SK-N-SH (cell line): ENCODE results near the gene FEM1B. TPM values are rescaled to one million over a fixed set of nuclear protein-coding genes. Genes with fewer than 3 reads are reported as not detected.

Source experiments
- CTCF ChIA-PET: fragments of 300-600, 350-600 bp; formaldehyde crosslinking; extraction: SDS; loops from one replicate; lab custom pipeline; 2021; lab: Yijun Ruan, JAX
- POLR2A ChIA-PET: fragments of 350-600 bp; sonication (Branson Sonifier 250); formaldehyde crosslinking; extraction: SDS; loops from one replicate; lab custom pipeline; 2020; ENCODE audit warnings: antibody characterized with exemption, inconsistent platforms; lab: Yijun Ruan, JAX
- DNase-seq: peaks from one replicate; pipeline ENCODE4 v3.0.0; 2012
- H2AFZ ChIP-seq: fragments of 200-600 bp; sonication (generic); 2 replicates; pipeline ENCODE4 v1.8.1; 2016; ENCODE audit warnings: antibody characterized with exemption, mild to moderate bottlenecking, low read depth
- H3F3A ChIP-seq: fragments of 200-600 bp; sonication (generic); replicated peaks from 2 replicates; pipeline ENCODE3; 2016; ENCODE audit warnings: antibody characterized with exemption, mild to moderate bottlenecking; ENCODE audit not compliant: insufficient read depth
- H3K27ac ChIP-seq, 2 experiments: fragments of 200-500 bp in 1 of 2; fragments of 200-600 bp in 1 of 2; sonication (Bioruptor generic) in 1 of 2; sonication (generic), shearing (Covaris generic) in 1 of 2; 2 replicates each; pipeline versions ENCODE4 v1.5.1 to v1.6.1; 2014 to 2016; ENCODE audit warnings: low read depth in 2 of 2, inconsistent platforms in 1 of 2, low read length in 1 of 2, mild to moderate bottlenecking in 1 of 2, mixed read lengths in 1 of 2
- H3K27me3 ChIP-seq: fragments of 200-600 bp; sonication (generic), shearing (Covaris generic); 2 replicates; pipeline ENCODE4 v1.6.1; 2016; ENCODE audit warnings: mixed run types; ENCODE audit not compliant: insufficient read depth
- H3K36me3 ChIP-seq, 2 experiments: fragments of 200-500 bp in 1 of 2; fragments of 200-600 bp in 1 of 2; sonication (Bioruptor generic) in 1 of 2; sonication (generic) in 1 of 2; replicated peaks in 1 of 2; 2 replicates each; pipeline versions ENCODE3 to v1.5.1; 2014 to 2016; ENCODE audit warnings: low read length in 1 of 2, mild to moderate bottlenecking in 1 of 2; ENCODE audit not compliant: insufficient read depth in 2 of 2, control insufficient read depth in 1 of 2
- H3K4me1 ChIP-seq, 2 experiments: fragments of 200-500 bp in 1 of 2; fragments of 200-600 bp in 1 of 2; sonication (Bioruptor generic) in 1 of 2; sonication (generic), shearing (Covaris generic) in 1 of 2; 2 replicates each; pipeline versions ENCODE4 v1.5.1 to v1.6.1; 2014 to 2016; ENCODE audit warnings: low read depth in 1 of 2, low read length in 1 of 2, mixed run types in 1 of 2; ENCODE audit not compliant: insufficient read depth in 2 of 2, control insufficient read depth in 1 of 2
- H3K4me2 ChIP-seq: fragments of 200-600 bp; sonication (generic), shearing (Covaris generic); 2 replicates; pipeline ENCODE4 v1.6.1; 2017; ENCODE audit warnings: mixed run types
- H3K4me3 ChIP-seq, 2 experiments: fragments of 200-500 bp in 1 of 2; fragments of 200-600 bp in 1 of 2; sonication (Bioruptor generic) in 1 of 2; sonication (generic), shearing (Covaris generic) in 1 of 2; 2 replicates each; pipeline versions ENCODE4 v1.5.1 to v1.8.1; 2014 to 2016; ENCODE audit warnings: low read depth in 2 of 2, inconsistent platforms in 1 of 2, low read length in 1 of 2, mild to moderate bottlenecking in 1 of 2, mixed read lengths in 1 of 2, moderate library complexity in 1 of 2
- H3K79me2 ChIP-seq: fragments of 200-600 bp; sonication (generic); 2 replicates; pipeline ENCODE4 v1.8.1; 2017; ENCODE audit warnings: mild to moderate bottlenecking; ENCODE audit not compliant: insufficient read depth
- H3K9ac ChIP-seq: fragments of 200-600 bp; sonication (generic); 2 replicates; pipeline ENCODE4 v1.6.1; 2017; ENCODE audit warnings: mixed run types
- H3K9me2 ChIP-seq: fragments of 200-600 bp; sonication (generic); 2 replicates; pipeline ENCODE4 v1.6.1; 2017; ENCODE audit warnings: mixed run types
- H3K9me3 ChIP-seq: fragments of 200-600 bp; sonication (generic); 2 replicates; pipeline ENCODE4 v1.6.1; 2017; ENCODE audit warnings: mixed run types, mild to moderate bottlenecking, moderate library complexity
- H4K20me1 ChIP-seq: fragments of 200-600 bp; sonication (generic); 2 replicates; pipeline ENCODE4 v1.6.1; 2017; ENCODE audit warnings: mild to moderate bottlenecking, mixed run types; ENCODE audit not compliant: insufficient read depth
- CTCF ChIP-seq: fragments of 200-600 bp; sonication (generic); IDR thresholded peaks from 2 replicates; pipeline ENCODE4 v1.6.1; 2017; ENCODE audit warnings: antibody characterized with exemption, mild to moderate bottlenecking, moderate library complexity
- ELF1 ChIP-seq: IDR thresholded peaks from 2 replicates; pipeline ENCODE4 v1.4.0; 2012
- EP300 ChIP-seq, 2 experiments: IDR thresholded peaks; 2 replicates each; pipeline versions ENCODE4 v1.4.0 to v1.6.1; 2012; ENCODE audit warnings: borderline replicate concordance in 1 of 2, low read depth in 1 of 2, low read length in 1 of 2
- EZH2phosphoT487 ChIP-seq: fragments of 200-600 bp; sonication (generic); IDR thresholded peaks from 2 replicates; pipeline ENCODE4 v1.6.1; 2017; ENCODE audit warnings: low read depth, mixed run types, mild to moderate bottlenecking, antibody characterized with exemption, moderate library complexity, borderline replicate concordance
- FOXJ3 ChIP-seq: sonication (generic); formaldehyde crosslinking; IDR thresholded peaks from 2 replicates; pipeline ENCODE4 v1.5.1; 2020; ENCODE audit warnings: mild to moderate bottlenecking, missing genetic modification reagents
- GABPA ChIP-seq: IDR thresholded peaks from 2 replicates; pipeline ENCODE4 v1.4.0; 2012; ENCODE audit warnings: low read depth, mild to moderate bottlenecking
- NRF1 ChIP-seq: IDR thresholded peaks from 2 replicates; pipeline ENCODE4 v1.6.1; 2012; ENCODE audit warnings: low read depth, mild to moderate bottlenecking, low read length
- RAD21 ChIP-seq: IDR thresholded peaks from 2 replicates; pipeline ENCODE4 v1.6.1; 2012; ENCODE audit warnings: mild to moderate bottlenecking, low read length
- RXRA ChIP-seq: IDR thresholded peaks from 2 replicates; pipeline ENCODE4 v1.4.0; 2012; ENCODE audit warnings: low read depth, mild to moderate bottlenecking, borderline replicate concordance
- SMC3 ChIP-seq: IDR thresholded peaks from 2 replicates; pipeline ENCODE4 v1.6.1; 2012; ENCODE audit warnings: low read depth, low read length, improper control_type of control experiment
- TCF12 ChIP-seq: IDR thresholded peaks from 2 replicates; pipeline ENCODE4 v1.4.0; 2012
- USF2 ChIP-seq: fragments of 150-350 bp; IDR thresholded peaks from 2 replicates; pipeline ENCODE4 v1.6.1; 2017; ENCODE audit warnings: antibody characterized with exemption, low read length, low read depth, borderline replicate concordance
- WGBS: methylation state at CpG from one replicate; pipeline ENCODE4 v1.1.6; 2017; ENCODE audit warnings: low lambda C conversion rate; 5-methylcytosine and 5-hydroxymethylcytosine counted together
- polyA plus RNA-seq, 3 experiments: library from polyadenylated mRNA; depleted of rRNA; stranded (reverse); fragments of >200 nt; gene quantifications; 2 replicates each; pipeline ENCODE4 v1.2.3, GENCODE V29; 2012

Gene FEM1B
- polyA plus RNA-seq, 1 of the 3 experiments (the other 2 are of a cell fraction) = 14.0 TPM

DNA sequence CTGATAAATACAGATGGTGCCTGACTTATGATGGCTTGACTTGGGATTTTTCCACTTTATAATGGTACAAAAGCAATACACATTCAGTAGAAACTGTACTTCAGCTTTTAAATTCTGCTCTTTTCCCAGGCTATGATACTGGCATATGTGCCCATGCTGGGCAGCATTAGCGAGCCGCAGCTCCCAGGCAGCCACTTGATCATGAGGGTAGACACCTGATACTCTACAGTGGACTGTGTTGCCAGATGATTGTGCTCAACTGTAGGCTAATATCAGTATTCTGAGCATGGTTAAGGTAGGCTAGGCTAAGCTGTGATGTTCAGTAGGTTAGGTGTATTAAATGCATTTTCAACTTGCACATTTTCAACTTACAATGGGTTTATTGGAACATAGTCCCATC, 17.7 kb upstream of the FEM1B start:
- H3F3A ChIP-seq = peaks cover 3% of the 10 kb centered on the region
- TF ChIP-seq GABPA = no peak
- H3K9ac ChIP-seq = no peak overlapping the region
- no peaks in the 10 kb centered on the region for H3K9me3 ChIP-seq
- H3K9me2 ChIP-seq = no peaks in the 10 kb centered on the region
- H3K27ac ChIP-seq = no peak overlapping the region
- POLR2A ChIA-PET = no interaction called here
- CTCF ChIA-PET = interaction anchor here (0.6 to 2.1 kb wide), 3 partner anchors 22 to 772 kb away, joined by 3 to 5 read pairs (median 3); no protein-coding TSS in a partner anchor
- no peak for DNase-seq
- 88% methylated on average over 2 of the region's 2 CpGs for WGBS
- no peak overlapping the region for H2AFZ ChIP-seq
- H4K20me1 ChIP-seq = no peaks in the 10 kb centered on the region
- H3K4me2 ChIP-seq = no peak overlapping the region
- H3K79me2 ChIP-seq = no peaks in the 10 kb centered on the region
- H3K4me1 ChIP-seq = no peaks in the 10 kb centered on the region
- no peaks in the 10 kb centered on the region for H3K36me3 ChIP-seq
- H3K4me3 ChIP-seq = no peak overlapping the region
- H3K27me3 ChIP-seq = no peaks in the 10 kb centered on the region

DNA sequence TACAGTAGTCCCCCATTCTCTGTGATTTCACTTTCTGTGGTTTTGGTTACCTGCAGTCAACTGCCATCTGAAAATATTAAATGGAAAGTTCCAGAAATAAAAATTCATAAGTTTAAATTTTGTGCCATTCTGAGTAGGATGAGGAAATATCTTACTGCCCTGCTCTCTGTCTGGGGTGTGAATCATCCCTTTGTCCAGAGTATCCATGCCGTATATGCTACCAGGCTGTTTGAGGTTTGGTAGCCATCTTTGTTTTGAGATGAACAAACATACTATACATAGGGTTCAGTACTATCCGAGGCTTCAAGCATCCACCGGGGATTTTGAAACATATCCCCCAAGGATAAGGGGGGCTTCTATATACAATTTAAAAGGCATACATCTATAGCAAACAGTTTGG, 16.3 kb upstream of the FEM1B start:
- Histone ChIP-seq H3K36me3 (no peaks in the 10 kb centered on the region), H3K9ac (no peak overlapping the region), H3K4me1 (no peaks in the 10 kb centered on the region), H2AFZ (no peak overlapping the region; the same call in 1 of the 2 replicates), H3K79me2 (no peaks in the 10 kb centered on the region), H3K27ac (no peak overlapping the region), H4K20me1 (no peaks in the 10 kb centered on the region), H3K4me2 (no peak overlapping the region), H3F3A (peaks cover 3% of the 10 kb centered on the region), H3K9me2 (no peaks in the 10 kb centered on the region), H3K27me3 (no peaks in the 10 kb centered on the region), H3K9me3 (no peaks in the 10 kb centered on the region), H3K4me3 (no peak overlapping the region)
- ChIA-PET CTCF (no interaction called here), POLR2A (no interaction called here)
- 87% methylated on average over 3 of the region's 3 CpGs for WGBS
- TF ChIP-seq EZH2phosphoT487 = no peak
- DNase-seq = no peak

GRCh38 chr15:68261980-68262379, 15.6 kb upstream of the FEM1B start:
- CTCF ChIA-PET = interaction anchor here (0.9 kb wide), 1 partner anchor 9 kb away, joined by 3 read pairs; no protein-coding TSS in a partner anchor
- Histone ChIP-seq H3F3A (peaks cover 3% of the 10 kb centered on the region), H3K9me3 (no peaks in the 10 kb centered on the region)
- no peak for DNase-seq
- no peak for TF ChIP-seq EP300 (IDR thresholded peaks at IDR 0.05; ENCODE audit: borderline replicate concordance in 1 of 2, low read depth in 1 of 2, low read length in 1 of 2)
- no peak for TF ChIP-seq RAD21
- no peak for TF ChIP-seq USF2
- TF ChIP-seq RXRA = no peak
- no peak for TF ChIP-seq TCF12
- TF ChIP-seq FOXJ3 (CRISPR knock-in tag) = no peak
- TF ChIP-seq NRF1 = no peak
- no peak for TF ChIP-seq CTCF
- TF ChIP-seq ELF1 = no peak
- TF ChIP-seq EZH2phosphoT487 = no peak
- no peak for TF ChIP-seq SMC3
- TF ChIP-seq, all 33 proteins: peak for 0
- Histone ChIP-seq H3K9me2 (no peaks in the 10 kb centered on the region), H3K36me3 (no peaks in the 10 kb centered on the region), H3K79me2 (no peaks in the 10 kb centered on the region), H4K20me1 (no peaks in the 10 kb centered on the region), H3K4me1 (no peaks in the 10 kb centered on the region), H3K9ac (no peak overlapping the region), H3K27me3 (no peaks in the 10 kb centered on the region), H3K4me3 (no peak overlapping the region), H3K4me2 (no peak overlapping the region), H2AFZ (no peak overlapping the region), H3K27ac (no peak overlapping the region)
- POLR2A ChIA-PET = no interaction called here
- 93% methylated on average over 3 of the region's 3 CpGs for WGBS
